ENCODE results near the gene DYNC1H1.

- no peak for TF ChIP-seq CTCF (conservative IDR thresholded peaks at IDR 0.05; ENCODE audit: low read length)
- no peak for TF ChIP-seq EZH2phosphoT487 (IDR thresholded peaks at IDR 0.05; ENCODE audit: borderline replicate concordance, low read depth, low read length)
Observed at GRCh38 chr14:101939646-101940170, 24.7 kb upstream of the DYNC1H1 start.

Data from OCI-LY7 (cell line).